Lung (tissue), 12 donors: Measurements from ENCODE around the gene FARP1. TPM values are rescaled to one million over a fixed set of nuclear protein-coding genes. Genes with fewer than 3 reads are reported as not detected.

Experiments
- ATAC-seq: fragments of 200-7000 bp; cut with Tn5 transposase; one replicate; pipeline ENCODE4 v1.9.1; 2020; ENCODE audit warnings: moderate number of reproducible peaks; ENCODE audit not compliant: insufficient read depth, low FRiP score
- DNase-seq, 3 donors: peaks; one replicate each; pipeline ENCODE4 v3.0.0-alpha.2; 2013 to 2017
- H3K27ac ChIP-seq, 2 donors: one replicate each; pipeline ENCODE4 v1.5.1; 2013; ENCODE audit warnings: mild to moderate bottlenecking in 2 of 2, moderate library complexity in 2 of 2, control low read depth in 1 of 2, inconsistent platforms in 1 of 2, low read depth in 1 of 2, low read length in 1 of 2
- H3K27me3 ChIP-seq, 3 donors: one replicate each; pipeline ENCODE4 v1.5.1; 2013; ENCODE audit warnings: low read length in 2 of 3; ENCODE audit not compliant: control insufficient read depth in 3 of 3, insufficient read depth in 3 of 3
- H3K36me3 ChIP-seq, 4 donors: one replicate each; pipeline ENCODE4 v1.5.1; 2013; ENCODE audit warnings: low read length in 4 of 4, mild to moderate bottlenecking in 1 of 4, moderate library complexity in 1 of 4; ENCODE audit not compliant: control insufficient read depth in 4 of 4, insufficient read depth in 4 of 4
- H3K4me1 ChIP-seq, 5 donors: one replicate each; pipeline ENCODE4 v1.5.1; 2013; ENCODE audit warnings: low read length in 5 of 5, mild to moderate bottlenecking in 2 of 5, moderate library complexity in 1 of 5; ENCODE audit not compliant: control insufficient read depth in 5 of 5, insufficient read depth in 5 of 5
- H3K4me3 ChIP-seq: one replicate; pipeline ENCODE4 v1.5.1; 2013; ENCODE audit warnings: mild to moderate bottlenecking, control low read depth, moderate library complexity
- H3K9ac ChIP-seq, 2 donors: one replicate each; pipeline ENCODE4 v1.5.1; 2013; ENCODE audit warnings: low read length in 2 of 2, control low read depth in 1 of 2; ENCODE audit not compliant: insufficient read depth in 1 of 2
- H3K9me3 ChIP-seq, 4 donors: one replicate each; pipeline ENCODE4 v1.5.1; 2013; ENCODE audit warnings: low read length in 3 of 4, mild to moderate bottlenecking in 1 of 4, moderate library complexity in 1 of 4; ENCODE audit not compliant: control insufficient read depth in 4 of 4, insufficient read depth in 3 of 4
- CTCF ChIP-seq: IDR thresholded peaks from 2 replicates; pipeline ENCODE4 v1.5.1; 2012; ENCODE audit warnings: mild to moderate bottlenecking; ENCODE audit errors: control extremely low read depth, extremely low read depth
- WGBS, 2 donors: extraction: QIAGEN DNeasy Blood & Tissue Kit; methylation state at CpG; one replicate each; pipeline ENCODE4 v1.1.7; 2013; 5-methylcytosine and 5-hydroxymethylcytosine counted together
- polyA plus RNA-seq, 2 donors: library from polyadenylated mRNA; stranded (reverse); fragments of 200-250 nt; gene quantifications; one replicate each; pipeline ENCODE4 v1.2.1, GENCODE V29; 2013
- total RNA-seq, 2 donors: library from RNA; depleted of rRNA in 1 of 2; stranded (reverse); fragments of >200 nt in 1 of 2; gene quantifications; one replicate each; pipeline ENCODE4 v1.2.1, GENCODE V29; 2014 to 2021
- donor health status: control.
- donor health status: control.
- donor health status: Bipolar disorder and iron deficiency.
- donor health status: healthy.
- donor health status: DM: yes; HTN: yes; CAD: no.

The FARP1 gene
- total and polyA plus RNA-seq, 4 donors: 20.8 to 102 (median 54.4) TPM

- no peak for ATAC-seq
- TF ChIP-seq CTCF: no peak
- Histone ChIP-seq H3K36me3 (no peaks in the 10 kb centered on the region), H3K4me1 (peaks cover 5 to 16% (median 10%) of the 10 kb centered on the region in 5 donors), H3K4me3 (no peak overlapping the region), H3K9ac (no peak overlapping the region), H3K9me3 (no peaks in the 10 kb centered on the region), H3K27ac (no peak overlapping the region), H3K27me3 (no peaks in the 10 kb centered on the region)
- DNase-seq: peak in 1 of 3 donors; percentile 52
- 87 to 91% methylated on average over 8 of the region's 8 CpGs for WGBS, 2 donors
Measured at GRCh38 chr13:98237331-98237730, 94.4 kb downstream of the FARP1 start.

GRCh38 chr13:98239162-98240076 lies 96.5 kb downstream of the FARP1 start:
- H3K4me1 ChIP-seq: peaks cover 0 to 16% (median 9%) of the 10 kb centered on the region in 5 donors
- no peak overlapping the region for H3K9ac ChIP-seq
- no peak overlapping the region for H3K27ac ChIP-seq
- ATAC-seq: no peak
- WGBS, 2 donors: 88 to 90% methylated on average over 14 of the region's 14 CpGs
- no peaks in the 10 kb centered on the region for H3K9me3 ChIP-seq
- no peak for TF ChIP-seq CTCF
- no peaks in the 10 kb centered on the region for H3K36me3 ChIP-seq
- H3K4me3 ChIP-seq: no peak overlapping the region
- no peaks in the 10 kb centered on the region for H3K27me3 ChIP-seq
- peak in 2 of 3 donors; percentile 52 to 73 for DNase-seq

DNA sequence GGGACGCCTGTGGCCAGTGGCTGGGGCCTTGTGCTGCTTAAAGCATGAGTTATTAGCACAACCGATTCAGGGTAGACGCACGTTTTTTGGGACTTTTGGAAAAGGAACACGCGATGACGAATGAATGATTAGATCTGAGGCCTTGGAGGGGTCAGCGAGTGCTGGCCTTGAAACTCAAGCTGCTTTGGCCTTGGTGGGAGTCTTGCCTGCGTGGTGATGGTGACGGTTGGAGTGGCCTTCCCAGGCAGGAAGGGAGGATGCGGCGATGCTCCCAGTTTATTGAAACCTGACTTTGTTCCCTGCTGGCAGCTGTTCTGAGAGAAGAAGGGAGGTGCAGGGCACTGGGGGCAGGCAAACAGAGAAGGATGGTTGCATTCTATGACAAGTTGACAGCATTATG lies 97.2 kb downstream of the FARP1 start:
- no peaks in the 10 kb centered on the region for H3K9me3 ChIP-seq
- no peak for TF ChIP-seq CTCF
- no peak overlapping the region for H3K4me3 ChIP-seq
- H3K27me3 ChIP-seq: no peaks in the 10 kb centered on the region
- no peak overlapping the region for H3K27ac ChIP-seq
- H3K36me3 ChIP-seq: no peaks in the 10 kb centered on the region
- peaks cover 0 to 16% (median 9%) of the 10 kb centered on the region in 5 donors for H3K4me1 ChIP-seq
- WGBS, 2 donors: 89 to 93% methylated on average over 12 of the region's 12 CpGs
- ATAC-seq (no peak), DNase-seq (no peak)
- no peak overlapping the region for H3K9ac ChIP-seq
